BJ (cell line): Measurements from ENCODE around the gene C19orf25. TPM values are rescaled to one million over a fixed set of nuclear protein-coding genes. Genes with fewer than 3 reads are reported as not detected.

Experiments used
- CTCF ChIA-PET: fragments of 350-600 bp; formaldehyde crosslinking; extraction: SDS; loops from one replicate; lab custom pipeline; 2021; ENCODE audit warnings: antibody characterized with exemption, inconsistent platforms; lab: Yijun Ruan, JAX
- POLR2A ChIA-PET: fragments of 300-600 bp; sonication (Branson Sonifier 250); formaldehyde crosslinking; extraction: SDS; loops from one replicate; lab custom pipeline; 2021; ENCODE audit warnings: antibody characterized with exemption; lab: Charles Lee
- DNase-seq: peaks from one replicate; pipeline ENCODE4 v3.0.0-alpha.2; 2011; ENCODE audit warnings: low read depth
- H3K27me3 ChIP-seq: 2 replicates; pipeline ENCODE4 v1.6.0; 2011; ENCODE audit warnings: low read length; ENCODE audit not compliant: control insufficient read depth, insufficient read depth
- H3K36me3 ChIP-seq: 2 replicates; pipeline ENCODE4 v1.5.1; 2011; ENCODE audit warnings: low read length; ENCODE audit not compliant: control insufficient read depth, insufficient read depth
- H3K4me3 ChIP-seq: 2 replicates; pipeline ENCODE4 v1.5.1; 2011; ENCODE audit warnings: low read depth, mild to moderate bottlenecking, control low read depth, low read length
- polyA plus RNA-seq: library from polyadenylated mRNA; depleted of rRNA; stranded (reverse); fragments of >200 nt; gene quantifications from 2 replicates; pipeline ENCODE4 v1.2.3, GENCODE V29; 2011
- TF ChIP-seq, protein P1 (sequence below): IDR thresholded peaks from 2 replicates; pipeline ENCODE4 v1.5.1; 2011; ENCODE audit warnings: low read depth, mild to moderate bottlenecking, control low read depth, inconsistent platforms, low read length, moderate library complexity; ENCODE audit not compliant: insufficient read depth

The C19orf25 gene
- polyA plus RNA-seq, 1 experiment = 32.6 TPM

DNA sequence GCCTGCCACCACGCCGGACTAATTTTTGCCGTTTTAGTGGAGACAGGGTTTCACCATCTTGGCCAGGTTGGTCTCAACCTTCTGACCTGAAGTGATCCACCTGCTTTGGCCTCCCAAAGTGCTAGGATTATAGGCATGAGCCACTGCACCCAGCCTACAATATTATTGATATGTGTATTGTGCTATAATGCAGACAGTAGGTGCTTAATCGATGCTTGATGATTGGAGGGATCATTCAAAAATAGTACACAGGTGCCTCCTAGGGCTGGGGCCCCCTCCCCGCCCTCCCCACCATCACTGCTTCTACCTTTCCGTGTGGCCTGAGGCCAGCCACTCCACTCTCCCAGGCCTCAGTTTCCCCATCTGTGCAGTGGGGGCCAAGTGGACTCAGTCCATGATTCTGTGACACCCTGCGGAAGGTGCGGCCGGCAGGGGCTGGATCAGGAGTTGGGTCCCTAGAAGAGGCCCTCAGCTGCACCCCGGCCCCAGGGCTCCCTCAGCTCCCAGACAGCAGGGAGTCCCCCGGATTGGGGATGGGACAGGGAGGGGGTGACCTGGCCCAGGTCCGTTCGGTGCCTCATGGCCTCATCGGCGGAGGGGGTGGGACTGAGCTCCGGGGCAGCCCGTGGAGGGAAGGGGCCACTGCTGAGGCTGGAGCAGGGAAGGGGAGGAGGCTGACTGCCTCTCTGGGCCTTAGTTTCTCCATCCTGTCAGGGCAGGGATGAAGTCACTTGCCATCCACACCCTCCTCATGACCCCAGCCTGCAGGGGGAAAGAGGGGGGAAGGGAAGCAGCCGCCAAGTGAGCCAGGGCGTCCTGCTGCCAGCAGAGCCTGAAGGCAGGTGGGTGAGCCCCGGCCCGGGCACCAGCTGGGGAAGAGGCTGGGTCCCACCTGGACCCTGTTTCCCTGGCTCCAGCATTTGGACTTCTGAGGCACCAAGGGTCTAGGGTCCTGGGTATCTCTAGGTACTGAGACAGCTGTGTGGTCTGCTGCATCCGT is 32.6 kb upstream of the C19orf25 start:
- no peak for DNase-seq
- TF ChIP-seq, protein P1, sequence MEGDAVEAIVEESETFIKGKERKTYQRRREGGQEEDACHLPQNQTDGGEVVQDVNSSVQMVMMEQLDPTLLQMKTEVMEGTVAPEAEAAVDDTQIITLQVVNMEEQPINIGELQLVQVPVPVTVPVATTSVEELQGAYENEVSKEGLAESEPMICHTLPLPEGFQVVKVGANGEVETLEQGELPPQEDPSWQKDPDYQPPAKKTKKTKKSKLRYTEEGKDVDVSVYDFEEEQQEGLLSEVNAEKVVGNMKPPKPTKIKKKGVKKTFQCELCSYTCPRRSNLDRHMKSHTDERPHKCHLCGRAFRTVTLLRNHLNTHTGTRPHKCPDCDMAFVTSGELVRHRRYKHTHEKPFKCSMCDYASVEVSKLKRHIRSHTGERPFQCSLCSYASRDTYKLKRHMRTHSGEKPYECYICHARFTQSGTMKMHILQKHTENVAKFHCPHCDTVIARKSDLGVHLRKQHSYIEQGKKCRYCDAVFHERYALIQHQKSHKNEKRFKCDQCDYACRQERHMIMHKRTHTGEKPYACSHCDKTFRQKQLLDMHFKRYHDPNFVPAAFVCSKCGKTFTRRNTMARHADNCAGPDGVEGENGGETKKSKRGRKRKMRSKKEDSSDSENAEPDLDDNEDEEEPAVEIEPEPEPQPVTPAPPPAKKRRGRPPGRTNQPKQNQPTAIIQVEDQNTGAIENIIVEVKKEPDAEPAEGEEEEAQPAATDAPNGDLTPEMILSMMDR = no peak
- no peaks in the 10 kb centered on the region for H3K27me3 ChIP-seq
- CTCF ChIA-PET = interaction anchor here (0.8 kb wide), 1 partner anchor 68 kb away, joined by 3 read pairs; no protein-coding TSS in a partner anchor
- peaks cover 2% of the 10 kb centered on the region; the same call in 1 of the 2 replicates for H3K36me3 ChIP-seq
- H3K4me3 ChIP-seq = peak overlapping the region; percentile 71
- POLR2A ChIA-PET = no interaction called here

DNA sequence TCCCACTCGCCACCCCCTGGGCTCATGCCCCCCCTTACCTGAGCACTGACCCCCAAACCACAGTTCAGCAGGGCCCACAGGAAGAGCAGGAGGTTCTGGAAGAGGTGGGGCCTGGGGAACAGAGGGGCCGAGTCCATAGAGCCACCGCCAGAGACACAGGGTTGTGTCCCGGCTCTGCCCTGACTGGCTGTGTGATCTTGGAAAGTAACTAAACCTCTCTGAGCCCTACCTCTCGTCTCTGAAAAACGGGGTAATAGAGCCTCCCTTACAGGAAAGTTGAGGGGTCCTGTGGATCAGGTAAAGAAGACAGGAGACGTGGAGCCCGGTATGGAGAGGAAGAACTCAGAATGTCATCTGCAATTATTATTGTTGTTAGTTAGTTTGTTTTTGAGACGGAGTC is 31.8 kb upstream of the C19orf25 start:
- CTCF ChIA-PET = no interaction called here
- no peak overlapping the region for H3K4me3 ChIP-seq
- DNase-seq = no peak

DNA sequence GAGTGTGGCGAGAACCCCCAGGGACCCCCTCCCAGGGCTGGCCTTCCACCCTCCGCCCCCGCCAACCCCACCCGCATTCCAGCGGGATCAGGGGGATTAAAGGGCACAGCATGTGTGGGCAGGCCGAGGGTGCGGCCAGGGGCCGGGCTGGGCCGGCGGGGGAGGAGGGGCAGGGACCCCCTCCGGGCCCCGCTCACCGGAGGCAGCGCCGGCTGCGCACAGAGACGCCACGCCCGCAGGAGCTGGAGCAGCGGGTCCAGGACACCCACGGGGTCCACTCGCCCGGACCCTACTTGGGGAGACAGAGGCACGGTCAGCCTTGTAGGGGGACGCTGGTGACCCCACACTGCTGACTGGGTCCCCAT is 31.4 kb upstream of the C19orf25 start:
- ChIA-PET CTCF (no interaction called here), POLR2A (no interaction called here)
- DNase-seq = no peak
- Histone ChIP-seq H3K4me3 (no peak overlapping the region), H3K36me3 (peaks cover 2% of the 10 kb centered on the region; the same call in 1 of the 2 replicates), H3K27me3 (no peaks in the 10 kb centered on the region)
- TF ChIP-seq, protein P1 = no peak

More for the DNA sequence above, 31.8 kb upstream of the C19orf25 start:
- H3K36me3 ChIP-seq = peaks cover 2% of the 10 kb centered on the region; the same call in 1 of the 2 replicates
- POLR2A ChIA-PET = no interaction called here
- H3K27me3 ChIP-seq = no peaks in the 10 kb centered on the region
- TF ChIP-seq, protein P1 = no peak

DNA sequence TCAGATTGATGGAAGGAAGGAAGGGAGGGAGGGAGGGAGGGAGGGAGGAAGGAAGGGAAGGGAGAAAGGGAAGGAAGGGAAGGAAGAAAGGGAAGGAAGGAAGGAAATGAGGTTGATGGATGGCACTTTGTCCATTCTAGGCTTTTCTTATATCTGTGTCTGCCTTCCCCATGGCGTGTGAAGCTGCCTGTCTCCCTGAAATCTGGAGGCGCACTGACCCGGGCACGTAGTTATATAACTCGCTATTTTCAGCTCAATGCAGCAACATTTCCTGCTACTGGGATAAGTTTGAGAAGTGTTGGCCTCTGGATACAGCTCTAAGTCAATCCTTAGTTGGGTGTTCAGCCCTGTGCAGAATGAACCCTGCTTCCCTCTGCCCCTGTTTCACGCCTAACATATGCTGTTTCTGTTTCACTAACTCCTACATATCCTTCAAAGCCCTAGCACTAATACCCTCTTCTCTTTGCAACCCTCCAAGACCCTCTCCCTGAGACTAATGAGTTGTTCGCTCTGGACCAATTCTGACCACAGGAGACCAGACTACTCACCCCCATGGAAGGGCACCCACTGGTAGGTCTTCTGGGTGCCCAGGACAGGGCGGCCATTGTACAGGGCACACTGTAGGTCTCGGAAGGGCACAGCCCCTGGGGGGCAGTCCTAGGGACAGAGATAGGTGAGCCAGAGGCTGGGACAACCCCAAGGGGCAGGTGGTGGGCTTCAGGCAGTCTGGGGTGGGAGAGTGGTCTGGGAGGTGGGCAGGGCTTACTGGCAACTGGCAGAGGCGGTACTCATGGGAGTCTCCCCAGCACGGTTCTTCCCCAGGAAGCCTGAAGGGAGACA is 30.8 kb upstream of the C19orf25 start:
- H3K27me3 ChIP-seq = no peaks in the 10 kb centered on the region
- TF ChIP-seq, protein P1 = no peak
- no peak overlapping the region for H3K4me3 ChIP-seq
- DNase-seq = no peak
- ChIA-PET POLR2A (interaction anchor here (0.7 kb wide), 1 partner anchor 78 kb away, joined by 9 read pairs; no protein-coding TSS in a partner anchor), CTCF (interaction anchor here (0.7 kb wide), 1 partner anchor 257 kb away, joined by 3 read pairs; no protein-coding TSS in a partner anchor)
- H3K36me3 ChIP-seq = peaks cover 2% of the 10 kb centered on the region; the same call in 1 of the 2 replicates
